Occipital lobe (tissue), 2 donors: ENCODE measurements around the gene ANKRD13D. TPM values are rescaled to one million over a fixed set of nuclear protein-coding genes. Genes with fewer than 3 reads are reported as not detected.

Experiments used
- DNase-seq: peaks from one replicate; lab custom pipeline; 2025; lab: John Stamatoyannopoulos, UW
- total RNA-seq: library from RNA; depleted of rRNA; stranded (reverse); fragments of >200 nt; gene quantifications from one replicate; pipeline ENCODE4 v1.2.3, GENCODE V29; 2014

The ANKRD13D gene
- 49.4 TPM for total RNA-seq

- DNase-seq = no peak
Observed at GRCh38 chr11:67289226-67289650, at the start of gene ANKRD13D. TSS of gene ANKRD13D (plus strand) at chr11:67289303. CDS start at chr11:67289461, 158 bp downstream.

- peak; percentile 99 for DNase-seq
Observed at GRCh38 chr11:67239783-67240575, 49.1 kb upstream of the ANKRD13D start.

GRCh38 chr11:67240576-67241389 lies 48.3 kb upstream of the ANKRD13D start:
- DNase-seq = peak; percentile 64

GRCh38 chr11:67242548-67242947 lies 46.6 kb upstream of the ANKRD13D start:
- DNase-seq = no peak

- no peak for DNase-seq
Observed at GRCh38 chr11:67243051-67243450, 46.1 kb upstream of the ANKRD13D start.

GRCh38 chr11:67245046-67245445 lies 44.1 kb upstream of the ANKRD13D start:
- no peak for DNase-seq

GRCh38 chr11:67247946-67248550 lies 41.1 kb upstream of the ANKRD13D start:
- DNase-seq = no peak

- DNase-seq = no peak
Observed at GRCh38 chr11:67248653-67249052, 40.5 kb upstream of the ANKRD13D start.

GRCh38 chr11:67250059-67251043 lies 38.8 kb upstream of the ANKRD13D start:
- DNase-seq = no peak

- no peak for DNase-seq
Observed at GRCh38 chr11:67251841-67252240, 37.3 kb upstream of the ANKRD13D start.

GRCh38 chr11:67252831-67253239 lies 36.3 kb upstream of the ANKRD13D start:
- no peak for DNase-seq

- DNase-seq = no peak
Observed at GRCh38 chr11:67253872-67254624, 35.1 kb upstream of the ANKRD13D start.

- no peak for DNase-seq
Observed at GRCh38 chr11:67254798-67255197, 34.3 kb upstream of the ANKRD13D start.

GRCh38 chr11:67255353-67255752 lies 33.8 kb upstream of the ANKRD13D start:
- no peak for DNase-seq

GRCh38 chr11:67255864-67256263 lies 33.2 kb upstream of the ANKRD13D start:
- no peak for DNase-seq

- no peak for DNase-seq
Observed at GRCh38 chr11:67256477-67257135, 32.5 kb upstream of the ANKRD13D start.

- no peak for DNase-seq
Observed at GRCh38 chr11:67260406-67260805, 28.7 kb upstream of the ANKRD13D start.

GRCh38 chr11:67260885-67261639 lies 28.0 kb upstream of the ANKRD13D start:
- peak; percentile 38 for DNase-seq

GRCh38 chr11:67261640-67261945 lies 27.5 kb upstream of the ANKRD13D start:
- DNase-seq = no peak
